H1 (cell line): ENCODE measurements around the gene SLC16A9. TPM values are rescaled to one million over a fixed set of nuclear protein-coding genes. Genes with fewer than 3 reads are reported as not detected.

ENCODE experiments used
- SUZ12 ChIP-seq: fragments of 200-600 bp; sonication (generic); IDR thresholded peaks from 2 replicates; pipeline ENCODE4 v1.6.1; 2012; ENCODE audit warnings: mild to moderate bottlenecking, inconsistent platforms, low read length, moderate library complexity, mixed read lengths
- polyA plus RNA-seq, 7 experiments: library from polyadenylated mRNA; depleted of rRNA in 3 of 7; stranded (reverse) in 5 of 7; unstranded in 2 of 7; fragments of >200 nt in 5 of 7; fragments of 200-250 nt in 2 of 7; gene quantifications; 1 replicate in 5 of 7; 2 replicates in 1 of 7; 4 replicates in 1 of 7; pipeline versions ENCODE4 v1.2.1 to v1.2.3, GENCODE V29; 2011 to 2013; ENCODE audit warnings: missing spikeins in 2 of 7, mixed read lengths in 2 of 7
- total RNA-seq: library from RNA; stranded (reverse); fragmentation: NEBNext Ultra II Directional; extraction: Animal tissue kit (Norgen Biotek cat#: 25700); gene quantifications from 2 replicates; pipeline ENCODE4 v1.2.1, GENCODE V29; 2021

The SLC16A9 gene
- total and polyA plus RNA-seq, 2 of the 8 experiments (the other 6 are each of a cell fraction or from before 2014, with no cell fraction given), result 11.2 to 20.5 TPM

DNA sequence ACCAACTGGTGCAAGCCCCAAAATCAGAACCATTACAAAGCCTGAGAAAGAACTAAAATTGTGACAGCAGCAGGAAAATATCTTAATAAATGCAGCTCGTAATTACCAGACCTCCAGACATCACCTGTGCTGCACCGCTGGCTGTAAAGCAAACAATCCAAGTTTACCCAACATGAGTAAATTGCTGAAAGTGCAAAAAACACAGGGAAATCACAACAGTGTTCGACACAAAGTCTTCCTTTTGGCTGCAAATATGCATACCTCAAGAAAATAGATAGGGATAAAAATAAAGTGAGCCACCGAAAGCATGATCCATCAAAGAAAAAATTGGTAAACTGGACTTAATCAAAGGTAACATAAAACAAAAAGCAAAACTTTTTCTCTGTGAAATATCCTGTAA lies 101.7 kb downstream of the SLC16A9 start (continued):
- no peak for TF ChIP-seq SUZ12
